Sigmoid colon (tissue), 7 donors: Measurements from ENCODE around the gene SEC16B. TPM values are rescaled to one million over a fixed set of nuclear protein-coding genes. Genes with fewer than 3 reads are reported as not detected.

ENCODE experiments used
- DNase-seq: peaks from one replicate; pipeline ENCODE4 v3.0.0-alpha.2; 2019
- H3K27ac ChIP-seq, 4 donors: fragments of 200-600 bp; sonication (generic); one replicate each; pipeline ENCODE4 v1.5.1; 2016 to 2019; ENCODE audit warnings: mild to moderate bottlenecking in 1 of 4
- H3K27me3 ChIP-seq, 3 donors: fragments of 200-600 bp; sonication (generic); one replicate each; pipeline ENCODE4 v1.5.1; 2019; ENCODE audit warnings: mild to moderate bottlenecking in 1 of 3
- H3K36me3 ChIP-seq, 4 donors: fragments of 200-600 bp; sonication (generic); one replicate each; pipeline ENCODE4 v1.5.1; 2016 to 2019
- H3K4me1 ChIP-seq, 4 donors: fragments of 200-600 bp; sonication (generic); one replicate each; pipeline ENCODE4 v1.5.1; 2017 to 2019
- H3K4me3 ChIP-seq, 4 donors: fragments of 200-600 bp; sonication (generic); one replicate each; pipeline ENCODE4 v1.5.1; 2017 to 2019; ENCODE audit warnings: mild to moderate bottlenecking in 2 of 4, moderate library complexity in 1 of 4
- H3K9me3 ChIP-seq, 4 donors: fragments of 200-600 bp in 3 of 4; sonication (generic) in 3 of 4; one replicate each; pipeline versions ENCODE4 v1.5.1 to v1.6.1; 2013 to 2019
- EP300 ChIP-seq, 4 donors: sonication (generic); formaldehyde crosslinking; IDR thresholded peaks; one replicate each; pipeline ENCODE4 v1.6.1; 2017; ENCODE audit warnings: antibody characterized with exemption in 4 of 4
- POLR2A ChIP-seq, 2 donors: fragments of 450-650 bp; IDR thresholded peaks; one replicate each; pipeline ENCODE4 v1.6.1; 2016; ENCODE audit warnings: antibody characterized with exemption in 2 of 2, mild to moderate bottlenecking in 2 of 2, moderate library complexity in 2 of 2
- POLR2AphosphoS5 ChIP-seq, 4 donors: sonication (generic); formaldehyde crosslinking; IDR thresholded peaks; one replicate each; pipeline ENCODE4 v1.6.1; 2017; ENCODE audit warnings: antibody characterized with exemption in 4 of 4
- WGBS, 2 donors: extraction: QIAGEN DNeasy Blood & Tissue Kit; methylation state at CpG; one replicate each; pipeline ENCODE4 v1.1.7; 2013; 5-methylcytosine and 5-hydroxymethylcytosine counted together
- intact Hi-C: fragments of 100-400 bp; cut with DNase I; formaldehyde crosslinking; loops from one replicate; pipeline ENCODE4 v1.15.1; 2023
- polyA plus RNA-seq, 3 donors: library from polyadenylated mRNA; stranded (reverse); fragments of 200-250 nt; gene quantifications; one replicate each; pipeline ENCODE4 v1.2.3, GENCODE V29; 2013
- total RNA-seq, 4 donors: library from RNA; depleted of rRNA; stranded (reverse); fragments of >200 nt; gene quantifications; one replicate each; pipeline ENCODE4 v1.1.0, GENCODE V29; 2016
- TF ChIP-seq, protein P1 (sequence below), 4 experiments: fragments of 450-650 bp in 3 of 4; fragments of 200-600 bp in 1 of 4; IDR thresholded peaks; one replicate each; pipeline ENCODE4 v1.5.1; 2016 to 2019; ENCODE audit warnings: antibody characterized with exemption in 4 of 4, mild to moderate bottlenecking in 3 of 4, moderate library complexity in 2 of 4
- donor health status: healthy with polysubstance abuse.
- donor health status: Bipolar disorder and iron deficiency.
- donor health status: healthy.

The SEC16B gene
- total and polyA plus RNA-seq, 7 donors = 1.6 to 5.8 (median 3.4) TPM

DNA sequence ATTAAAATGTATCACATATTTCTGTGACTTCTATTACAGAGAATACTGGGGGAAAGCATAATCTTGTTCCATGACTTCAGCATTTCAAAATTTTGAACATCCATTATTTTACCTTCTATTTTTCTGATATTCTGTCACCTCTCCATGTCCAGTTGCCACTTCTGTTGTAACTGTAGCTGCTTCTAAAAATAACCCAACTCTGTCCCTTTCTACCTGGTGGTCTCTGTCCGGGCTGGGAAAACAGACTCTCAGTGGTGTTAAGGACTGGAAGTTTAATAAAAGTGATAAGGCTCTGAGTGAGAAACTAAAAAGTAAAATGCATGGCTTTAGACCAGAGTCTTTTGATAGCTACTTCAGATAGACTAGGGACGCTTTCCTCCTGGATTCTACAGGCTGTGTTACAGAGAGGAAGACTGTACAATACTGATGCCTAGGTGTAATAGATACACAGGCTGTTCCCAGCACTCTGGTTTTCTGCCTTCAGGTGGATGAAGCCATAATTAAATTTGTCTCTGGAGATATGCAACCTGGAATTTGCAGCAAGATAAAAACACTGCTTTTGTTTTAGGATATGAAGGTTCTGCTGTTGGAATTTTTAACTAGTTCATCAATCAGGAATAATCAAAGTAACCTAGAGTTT, 42.1 kb upstream of the SEC16B start:
- no peaks in the 10 kb centered on the region for H3K4me1 ChIP-seq
- no peak for DNase-seq
- no peak overlapping the region for H3K27ac ChIP-seq
- no peaks in the 10 kb centered on the region for H3K27me3 ChIP-seq
- intact Hi-C loops = no loop called here
- H3K9me3 ChIP-seq = no peaks in the 10 kb centered on the region
- peaks cover 0 to 14% (median 0%) of the 10 kb centered on the region in 4 donors for H3K36me3 ChIP-seq
- H3K4me3 ChIP-seq = no peak overlapping the region
- 88 to 93% methylated on average over 2 of the region's 2 CpGs for WGBS, 2 donors
- TF ChIP-seq POLR2A (IDR thresholded peaks at IDR 0.05) (no peak), EP300 (IDR thresholded peaks at IDR 0.05) (no peak), POLR2AphosphoS5 (IDR thresholded peaks at IDR 0.05) (no peak)
- TF ChIP-seq, protein P1, sequence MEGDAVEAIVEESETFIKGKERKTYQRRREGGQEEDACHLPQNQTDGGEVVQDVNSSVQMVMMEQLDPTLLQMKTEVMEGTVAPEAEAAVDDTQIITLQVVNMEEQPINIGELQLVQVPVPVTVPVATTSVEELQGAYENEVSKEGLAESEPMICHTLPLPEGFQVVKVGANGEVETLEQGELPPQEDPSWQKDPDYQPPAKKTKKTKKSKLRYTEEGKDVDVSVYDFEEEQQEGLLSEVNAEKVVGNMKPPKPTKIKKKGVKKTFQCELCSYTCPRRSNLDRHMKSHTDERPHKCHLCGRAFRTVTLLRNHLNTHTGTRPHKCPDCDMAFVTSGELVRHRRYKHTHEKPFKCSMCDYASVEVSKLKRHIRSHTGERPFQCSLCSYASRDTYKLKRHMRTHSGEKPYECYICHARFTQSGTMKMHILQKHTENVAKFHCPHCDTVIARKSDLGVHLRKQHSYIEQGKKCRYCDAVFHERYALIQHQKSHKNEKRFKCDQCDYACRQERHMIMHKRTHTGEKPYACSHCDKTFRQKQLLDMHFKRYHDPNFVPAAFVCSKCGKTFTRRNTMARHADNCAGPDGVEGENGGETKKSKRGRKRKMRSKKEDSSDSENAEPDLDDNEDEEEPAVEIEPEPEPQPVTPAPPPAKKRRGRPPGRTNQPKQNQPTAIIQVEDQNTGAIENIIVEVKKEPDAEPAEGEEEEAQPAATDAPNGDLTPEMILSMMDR (IDR thresholded peaks at IDR 0.05) = no peak

DNA sequence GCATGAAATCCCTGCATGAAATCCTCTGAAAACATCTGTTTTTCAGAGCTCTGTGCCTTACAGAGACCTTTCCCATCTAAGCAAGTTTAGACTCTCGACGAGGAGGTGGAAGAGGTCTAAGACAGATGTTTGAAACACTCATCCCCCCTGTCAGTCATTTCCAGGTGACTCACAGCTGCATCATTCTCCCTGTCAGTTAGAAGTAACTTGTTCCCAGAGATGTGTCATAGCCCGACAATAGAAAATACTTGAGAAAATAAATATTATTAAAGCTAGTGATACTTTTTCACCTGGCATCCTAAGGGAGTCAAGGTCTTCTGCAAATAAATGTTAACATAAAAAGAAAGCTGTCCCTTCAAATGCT, 41.6 kb upstream of the SEC16B start:
- Histone ChIP-seq H3K9me3 (no peaks in the 10 kb centered on the region), H3K4me1 (no peaks in the 10 kb centered on the region), H3K4me3 (no peak overlapping the region), H3K27ac (no peak overlapping the region), H3K27me3 (no peaks in the 10 kb centered on the region), H3K36me3 (peaks cover 0 to 17% (median 0%) of the 10 kb centered on the region in 4 donors)
- no peak for TF ChIP-seq POLR2AphosphoS5 (IDR thresholded peaks at IDR 0.05)
- TF ChIP-seq, protein P1 (IDR thresholded peaks at IDR 0.05) = no peak
- no peak for TF ChIP-seq POLR2A (IDR thresholded peaks at IDR 0.05)
- TF ChIP-seq EP300 (IDR thresholded peaks at IDR 0.05) = no peak
- intact Hi-C loops = no loop called here
- 69 to 85% methylated on average over 3 of the region's 3 CpGs for WGBS, 2 donors
- DNase-seq = no peak

DNA sequence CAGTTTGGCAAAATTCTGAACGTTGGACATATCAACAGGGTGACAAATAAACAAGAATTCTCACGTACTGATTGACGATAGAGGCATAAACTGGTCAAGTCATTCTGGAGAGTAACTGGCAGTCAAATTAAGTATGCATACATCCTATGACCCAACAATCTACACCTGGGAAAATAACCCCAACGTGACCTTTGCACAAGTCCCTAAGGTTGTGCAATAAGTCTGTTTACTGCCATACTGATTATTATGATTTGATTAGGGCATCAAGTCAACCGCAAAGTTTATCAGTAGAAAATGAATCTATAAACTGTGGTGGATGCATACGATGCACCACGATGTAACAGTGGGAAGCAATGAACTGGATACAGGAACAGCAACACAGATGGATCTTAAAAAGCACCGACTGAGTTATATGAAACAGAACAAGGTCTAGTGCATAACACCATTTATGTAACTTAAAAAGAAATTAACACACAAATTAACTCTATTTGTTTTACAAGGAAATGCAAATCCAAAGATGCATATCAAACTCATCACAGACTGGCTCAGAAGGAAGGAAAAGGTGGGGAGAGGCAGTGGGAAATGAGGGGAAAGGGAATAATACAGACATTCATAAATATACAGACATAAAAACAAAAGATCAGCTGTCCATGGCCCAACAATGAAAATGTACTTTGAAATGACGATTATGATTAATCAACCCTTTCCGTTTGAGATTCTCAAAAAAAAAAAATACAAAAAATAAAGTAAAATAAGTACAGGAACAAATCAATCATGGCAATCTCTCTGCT, 41.0 kb upstream of the SEC16B start:
- no peak overlapping the region for H3K27ac ChIP-seq
- TF ChIP-seq POLR2AphosphoS5 (IDR thresholded peaks at IDR 0.05) (no peak), EP300 (IDR thresholded peaks at IDR 0.05) (no peak), POLR2A (IDR thresholded peaks at IDR 0.05) (no peak)
- TF ChIP-seq, protein P1 (IDR thresholded peaks at IDR 0.05) = no peak
- H3K4me1 ChIP-seq = no peaks in the 10 kb centered on the region
- no peaks in the 10 kb centered on the region for H3K27me3 ChIP-seq
- WGBS, 2 donors = 51 to 73% methylated on average over 10 of the region's 10 CpGs
- no peaks in the 10 kb centered on the region for H3K9me3 ChIP-seq
- no peak for DNase-seq
- H3K36me3 ChIP-seq = peaks cover 0 to 18% (median 0%) of the 10 kb centered on the region in 4 donors
- intact Hi-C loops = no loop called here
- H3K4me3 ChIP-seq = no peak overlapping the region

DNA sequence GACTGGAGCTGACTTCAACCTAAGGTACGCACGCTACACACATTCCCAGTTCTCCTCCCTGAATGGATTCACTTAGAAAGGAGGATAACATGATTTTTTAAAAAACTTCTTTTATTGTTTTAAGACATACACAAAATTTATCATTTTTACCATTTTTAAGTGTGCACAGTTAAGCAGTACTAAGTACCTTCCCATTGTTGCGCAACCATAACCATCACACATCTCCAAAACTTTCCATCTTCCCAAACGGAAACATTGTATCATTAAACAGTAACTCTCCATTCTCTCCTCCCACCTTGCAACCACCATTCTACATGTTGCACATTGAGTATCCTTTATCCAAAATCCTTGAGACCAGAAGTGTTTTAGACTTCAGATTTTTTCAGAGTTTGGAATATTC, 36.2 kb upstream of the SEC16B start:
- Histone ChIP-seq H3K4me1 (no peaks in the 10 kb centered on the region), H3K36me3 (peaks cover 0 to 18% (median 0%) of the 10 kb centered on the region in 4 donors), H3K27ac (no peak overlapping the region), H3K4me3 (no peak overlapping the region), H3K9me3 (no peaks in the 10 kb centered on the region), H3K27me3 (no peaks in the 10 kb centered on the region)
- 95% methylated on average over 4 of the region's 4 CpGs for WGBS, 2 donors
- TF ChIP-seq EP300 (IDR thresholded peaks at IDR 0.05) (no peak), POLR2A (IDR thresholded peaks at IDR 0.05) (no peak), POLR2AphosphoS5 (IDR thresholded peaks at IDR 0.05) (no peak)
- TF ChIP-seq, protein P1 (IDR thresholded peaks at IDR 0.05) = no peak
- intact Hi-C loops = no loop called here
- DNase-seq = no peak
